Measurements from ENCODE around the gene SGPL1. TPM values are rescaled to one million over a fixed set of nuclear protein-coding genes. Genes with fewer than 3 reads are reported as not detected.

SGPL1 gene
- total RNA-seq, 1 donor from 2014 or later: 15.3 TPM

DNA sequence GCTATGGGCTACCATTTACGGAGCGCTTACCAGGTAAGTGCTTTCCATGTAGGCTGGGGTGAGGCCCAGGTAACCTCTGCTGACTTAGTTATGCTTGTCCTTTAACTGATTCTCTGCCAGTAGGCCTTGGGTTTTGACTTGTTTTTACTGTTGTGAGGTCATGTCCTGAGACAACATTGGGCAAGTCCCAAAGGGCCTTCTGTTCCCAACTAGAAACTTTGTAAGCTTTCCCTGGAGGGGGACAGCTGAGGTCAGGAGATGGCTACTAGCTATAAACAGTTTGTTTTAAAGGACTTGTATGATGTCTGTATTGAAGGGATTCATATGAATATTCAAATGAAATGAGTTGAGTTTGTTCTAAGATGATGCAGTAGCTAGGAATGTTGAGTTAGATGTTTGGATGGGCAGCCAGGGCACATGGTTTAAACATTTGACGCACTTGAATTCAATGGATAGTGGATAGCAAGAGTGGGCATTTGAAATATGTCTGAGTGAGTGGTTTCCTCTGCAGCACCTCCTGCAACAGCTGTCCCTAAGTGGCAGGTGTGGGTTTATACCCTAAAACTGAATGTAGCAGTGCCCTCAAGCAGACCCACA, 10.0 kb upstream of the SGPL1 start:
- intact Hi-C loops (cut with micrococcal nuclease): no loop called here
- peak; percentile 36 for ATAC-seq
- DNase-seq: no peak

DNA sequence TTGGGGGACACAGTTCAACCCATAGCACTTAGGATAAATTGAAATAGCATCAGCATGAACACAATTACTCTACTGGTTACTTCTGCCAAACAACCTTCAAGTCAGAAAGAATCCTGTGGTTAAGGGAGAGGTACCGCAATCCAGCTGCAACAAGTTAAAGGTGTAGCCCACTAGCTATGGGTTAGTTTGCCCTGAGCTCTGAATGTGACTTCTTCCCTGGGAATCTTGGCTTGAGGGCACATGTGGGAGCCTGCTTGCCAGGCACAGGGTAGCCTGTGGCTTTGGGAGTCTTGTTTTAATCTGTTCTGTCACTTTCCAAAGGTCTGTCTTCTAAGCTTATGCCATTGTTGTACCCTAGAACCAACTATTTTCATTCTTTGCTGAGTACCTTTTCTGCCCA, 8.9 kb upstream of the SGPL1 start:
- DNase-seq (no peak), ATAC-seq (no peak)
- intact Hi-C loops (cut with micrococcal nuclease): no loop called here

- intact Hi-C loops (cut with micrococcal nuclease): no loop called here
- DNase-seq: no peak
- no peak for ATAC-seq
These were observed 8.2 kb upstream of the SGPL1 start for GRCh38 chr10:70807556-70807955.

DNA sequence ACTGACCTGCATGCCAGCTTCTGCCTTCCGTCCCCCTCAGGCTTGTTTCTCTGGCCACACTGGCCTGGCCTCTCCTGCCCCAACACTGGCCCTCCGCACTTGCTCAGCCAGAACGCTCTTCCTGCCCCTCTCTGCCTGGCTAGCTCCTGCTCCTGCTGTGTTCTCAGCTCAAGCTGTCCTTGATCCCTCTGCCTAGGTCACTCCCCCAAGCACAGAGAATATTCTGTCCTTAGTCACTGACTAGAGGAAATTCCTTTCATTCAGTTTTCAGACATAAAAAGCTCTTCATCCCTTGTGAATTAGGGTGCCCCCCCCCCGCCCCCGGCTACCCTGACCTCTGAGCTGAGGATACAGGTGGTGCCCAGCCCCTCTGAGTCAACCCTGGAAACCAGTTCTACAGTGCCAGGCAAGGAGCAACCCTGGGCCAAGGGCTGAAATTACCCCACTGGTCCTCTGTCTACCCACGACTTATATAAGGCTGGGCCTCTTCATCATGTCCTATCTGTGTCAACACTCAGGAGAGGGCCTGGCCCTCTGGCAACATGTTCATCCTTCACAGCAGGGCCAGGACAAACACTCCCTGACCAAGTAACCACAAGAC, 6.6 kb upstream of the SGPL1 start:
- DNase-seq: no peak
- intact Hi-C loops (cut with micrococcal nuclease): no loop called here
- ATAC-seq: peak; percentile 52

DNA sequence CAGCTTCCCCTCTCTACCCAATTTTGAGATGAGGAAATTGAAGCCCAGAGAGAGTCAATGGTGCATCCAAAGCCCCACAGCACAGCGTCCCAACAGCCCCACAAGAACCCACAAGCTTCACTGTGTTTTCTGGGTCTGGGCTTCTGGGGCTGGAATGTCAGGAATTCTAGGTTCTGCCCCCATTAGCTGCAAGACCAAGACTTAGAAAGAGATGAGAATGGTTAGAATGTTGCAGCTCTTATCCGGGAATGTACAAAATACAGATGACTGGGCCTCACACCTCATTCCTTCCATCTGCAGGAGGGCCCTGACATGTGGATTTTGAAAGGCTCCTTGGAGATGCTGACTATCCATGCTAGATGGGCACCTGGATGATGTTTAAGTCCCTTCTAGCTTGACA, 6.0 kb upstream of the SGPL1 start:
- intact Hi-C loops (cut with micrococcal nuclease): no loop called here
- no peak for ATAC-seq
- DNase-seq: no peak

DNA sequence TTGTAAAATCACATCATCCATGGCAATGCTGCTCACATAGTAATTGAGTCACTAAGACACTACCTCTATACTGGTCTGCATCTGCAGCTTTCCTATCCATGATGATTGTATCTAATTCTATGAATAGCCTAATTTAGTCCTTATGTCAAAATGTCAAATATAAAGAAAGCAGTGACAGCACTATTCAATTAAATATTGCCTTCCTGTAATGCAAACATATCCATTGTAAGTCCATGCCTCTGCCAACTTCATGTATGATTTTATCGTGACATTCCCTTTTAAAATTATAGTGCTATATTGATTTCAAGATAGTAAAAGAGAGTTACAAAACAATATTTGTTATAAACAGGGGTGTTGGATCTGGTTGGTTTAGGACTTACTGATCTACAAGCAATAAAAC, 4.8 kb upstream of the SGPL1 start:
- intact Hi-C loops (cut with micrococcal nuclease): no loop called here
- ATAC-seq (no peak), DNase-seq (no peak)

DNA sequence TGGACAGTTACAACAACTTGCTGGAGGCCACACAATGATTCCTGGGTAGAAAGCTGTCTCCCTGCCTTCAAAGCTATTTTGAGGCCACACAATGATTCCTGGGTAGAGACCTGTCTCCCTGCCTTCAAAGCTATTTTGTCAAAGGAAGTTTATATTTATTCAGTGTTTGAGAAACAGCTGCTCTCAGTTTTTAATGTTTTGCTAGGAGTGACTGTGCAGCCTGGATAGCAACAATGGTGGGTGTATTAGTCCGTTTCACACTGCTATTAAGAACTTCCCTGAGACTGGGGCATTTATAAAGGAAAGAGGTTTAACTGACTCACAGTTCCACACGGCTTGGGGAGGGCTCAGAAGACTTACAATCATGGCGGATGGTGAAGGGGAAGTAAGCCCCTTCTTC, 3.9 kb upstream of the SGPL1 start:
- intact Hi-C loops (cut with micrococcal nuclease): no loop called here
- DNase-seq (no peak), ATAC-seq (no peak)

DNA sequence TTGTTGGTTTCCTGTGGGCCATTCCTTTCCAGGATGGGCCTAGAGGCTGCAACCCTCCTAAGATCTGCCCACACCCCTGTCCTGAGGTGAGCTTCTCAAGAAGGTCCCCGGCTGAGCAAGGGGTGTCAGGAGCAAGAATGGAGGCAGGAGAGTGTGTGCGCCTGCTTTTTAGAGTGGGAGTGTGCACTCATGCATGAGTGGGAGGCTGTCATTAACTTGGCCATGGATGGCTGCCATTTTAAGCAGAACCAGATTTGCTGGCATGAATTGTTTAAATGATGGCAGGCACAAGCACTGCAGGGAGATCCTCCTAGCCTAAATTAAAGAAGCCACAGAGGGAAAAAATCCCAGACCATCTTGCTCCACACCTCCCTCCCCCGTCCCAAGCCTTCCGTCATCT, 2.9 kb upstream of the SGPL1 start:
- no peak for ATAC-seq
- intact Hi-C loops (cut with micrococcal nuclease): no loop called here
- no peak for DNase-seq

DNA sequence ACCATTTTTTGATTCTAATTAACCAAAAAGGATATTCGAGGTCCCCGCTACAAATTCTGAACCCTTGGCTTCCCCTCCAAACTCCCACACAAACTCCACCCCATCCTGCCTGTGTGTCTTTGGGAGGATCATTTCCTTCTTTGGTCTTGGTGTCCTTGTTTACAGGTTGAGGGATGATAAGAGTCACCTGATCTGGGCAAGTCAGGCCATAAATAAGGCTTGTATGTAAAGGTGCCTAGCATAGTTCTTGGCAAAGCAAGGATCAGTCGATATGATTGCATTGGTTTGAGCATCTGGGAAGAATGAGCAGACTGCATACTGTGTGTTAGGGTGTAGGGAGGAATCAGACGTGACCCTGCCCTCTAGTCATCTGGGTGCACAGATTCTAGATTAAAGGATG, 1.6 kb upstream of the SGPL1 start:
- no peak for DNase-seq
- intact Hi-C loops (cut with micrococcal nuclease): no loop called here
- no peak for ATAC-seq

- intact Hi-C loops (cut with micrococcal nuclease): loop anchor here (5.0 kb wide), 1 partner anchor 66 kb away; no protein-coding TSS in a partner anchor
- DNase-seq (peak; percentile 80), ATAC-seq (peak; percentile 80)
These were observed 609 bp downstream of the SGPL1 start for GRCh38 chr10:70816220-70816894.

DNA sequence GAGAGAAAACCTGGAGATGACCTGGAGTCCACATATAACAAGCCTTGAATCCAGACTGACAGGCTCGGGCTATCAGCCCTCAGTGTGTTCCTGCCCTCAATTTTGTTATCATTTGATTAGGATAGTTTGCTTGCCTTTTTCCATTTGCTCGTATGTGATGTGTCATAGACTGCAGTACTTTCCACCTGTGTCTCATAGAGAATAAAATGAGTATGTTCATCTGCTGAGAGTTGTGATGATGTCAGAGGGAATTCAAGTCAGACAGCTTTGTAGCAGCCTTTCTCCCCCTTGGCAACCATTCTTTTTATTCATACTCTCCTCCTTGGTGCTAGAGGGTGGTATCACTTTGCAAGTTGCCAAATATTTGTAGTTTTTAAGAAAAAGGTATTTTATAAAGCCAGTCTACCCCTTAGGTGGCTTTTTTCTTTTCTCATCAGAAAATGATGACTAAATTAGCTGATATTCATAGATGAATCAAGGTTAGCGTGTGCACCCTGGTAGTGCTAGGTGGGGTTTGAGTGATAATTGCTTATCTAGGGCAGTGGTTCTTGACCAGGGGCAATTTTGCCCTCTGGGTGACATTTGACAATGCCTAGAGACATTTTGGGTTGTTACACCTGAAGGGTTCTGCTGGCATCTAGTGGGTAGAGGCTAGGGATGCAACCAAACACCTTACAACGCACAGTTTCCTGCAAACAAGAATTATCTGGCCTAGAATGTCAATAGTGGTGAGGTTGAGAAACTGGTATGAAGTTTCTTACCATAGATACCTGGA, 5.4 kb downstream of the SGPL1 start:
- no peak for DNase-seq
- intact Hi-C loops (cut with micrococcal nuclease): no loop called here
- no peak for ATAC-seq

DNA sequence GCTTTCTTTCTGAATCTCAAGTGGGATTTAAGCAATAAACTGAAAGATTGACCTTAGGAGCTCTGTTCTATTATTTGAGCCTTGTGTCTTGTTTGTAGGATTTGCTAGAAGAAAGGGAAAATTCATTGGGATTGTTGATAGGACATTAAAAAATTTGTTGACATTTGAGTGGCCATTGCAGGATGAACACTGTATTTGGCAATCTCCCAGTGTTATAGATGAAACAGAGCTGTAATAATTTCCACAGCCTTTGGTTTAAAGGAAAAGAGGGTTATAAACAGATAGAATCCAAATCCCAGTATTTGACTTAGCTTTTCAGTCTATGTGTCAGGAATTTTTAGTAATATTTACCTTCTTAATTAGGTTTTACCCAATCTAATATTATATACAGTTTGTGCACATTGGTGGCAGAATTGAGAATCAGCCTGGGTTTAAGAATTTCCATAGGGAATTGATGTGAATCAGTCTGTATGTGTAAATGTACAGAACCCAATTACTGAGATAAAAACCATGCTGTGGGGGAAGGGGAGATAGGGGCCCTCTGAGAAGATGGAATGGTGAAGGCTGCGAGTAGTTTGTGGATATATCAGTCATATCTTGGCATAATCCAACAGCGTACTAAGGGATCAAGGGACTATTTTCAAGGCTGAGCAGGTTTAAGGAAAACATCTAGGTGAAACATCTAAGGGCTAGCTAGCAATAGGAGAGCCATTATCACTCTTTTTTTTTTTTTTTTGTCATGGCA, 6.5 kb downstream of the SGPL1 start:
- DNase-seq: no peak
- ATAC-seq: no peak
- intact Hi-C loops (cut with micrococcal nuclease): no loop called here

DNA sequence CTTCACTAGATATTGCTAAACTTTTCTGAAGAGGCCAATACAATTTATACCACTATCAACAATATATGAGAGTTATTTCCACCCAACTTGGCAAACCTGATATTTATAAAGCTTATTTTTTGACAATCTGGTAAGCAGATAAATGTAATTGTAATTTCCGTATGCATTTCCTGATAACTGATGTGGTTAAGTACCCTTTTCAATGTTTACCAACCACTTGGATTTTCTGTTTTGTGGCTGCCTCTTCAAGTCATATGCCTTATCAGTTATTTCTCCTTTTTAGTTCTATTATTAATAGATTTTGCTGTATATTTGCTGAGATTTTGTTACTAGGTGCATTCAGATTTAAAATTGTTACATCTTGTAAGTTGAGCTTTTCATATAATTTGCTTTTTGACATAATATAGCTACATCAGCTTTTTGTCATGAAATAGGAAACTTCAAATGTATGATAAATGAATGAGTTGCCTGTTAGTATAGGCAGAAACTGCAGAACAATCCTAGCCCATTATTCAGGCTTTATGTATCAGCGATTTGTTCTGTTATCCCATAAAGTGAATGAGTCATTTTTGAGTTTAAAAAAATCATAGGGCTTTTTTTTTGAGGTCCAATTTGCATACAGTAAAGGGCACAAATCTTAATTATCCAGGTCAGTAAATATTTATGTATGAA, 11.5 kb downstream of the SGPL1 start:
- DNase-seq: no peak
- ATAC-seq: no peak
- intact Hi-C loops (cut with micrococcal nuclease): no loop called here

GRCh38 chr10:70828923-70829322, 13.2 kb downstream of the SGPL1 start:
- intact Hi-C loops (cut with micrococcal nuclease): no loop called here
- DNase-seq: no peak
- peak; percentile 26 for ATAC-seq

- intact Hi-C loops (cut with micrococcal nuclease): no loop called here
- ATAC-seq (peak; percentile 96), DNase-seq (no peak)
These were observed 13.8 kb downstream of the SGPL1 start for GRCh38 chr10:70829543-70829942.

DNA sequence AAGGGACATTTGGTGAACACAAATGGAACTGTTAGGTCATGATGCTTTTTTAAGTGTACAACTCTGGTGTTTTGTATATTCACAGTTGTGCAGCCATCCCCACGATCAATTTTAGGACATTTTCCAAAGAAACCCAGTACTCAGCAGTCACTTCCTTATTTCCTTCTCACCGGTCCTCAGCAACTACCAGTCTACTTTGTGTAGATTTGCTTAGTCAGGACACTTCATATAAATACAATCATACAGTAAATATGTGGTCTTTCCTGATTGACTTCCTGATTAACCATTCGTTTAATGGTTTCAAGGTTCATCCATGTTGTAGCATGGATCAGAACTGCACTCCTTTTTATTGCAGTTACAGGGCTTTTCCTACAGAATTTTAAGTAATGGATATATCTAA, 14.4 kb downstream of the SGPL1 start:
- no peak for ATAC-seq
- intact Hi-C loops (cut with micrococcal nuclease): no loop called here
- no peak for DNase-seq

DNA sequence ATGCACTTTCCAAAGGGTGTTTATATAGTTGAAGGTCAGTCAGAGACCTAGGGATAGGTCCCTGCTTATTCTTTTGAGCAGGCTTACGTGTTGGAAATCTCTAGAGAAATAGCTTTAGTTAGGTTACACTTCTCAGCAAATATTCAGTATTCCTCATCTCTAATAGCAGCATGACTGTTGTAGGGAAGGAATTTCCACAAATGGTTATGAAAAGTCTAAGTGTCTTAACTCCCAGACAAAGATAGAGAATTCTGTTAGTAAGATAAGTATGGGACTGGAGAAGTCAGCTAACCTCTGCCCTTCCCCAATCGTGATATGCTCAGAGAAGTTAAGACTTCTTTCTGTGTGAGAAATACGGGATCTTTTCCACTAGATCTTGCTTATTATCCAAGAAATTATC, 16.5 kb downstream of the SGPL1 start:
- no peak for DNase-seq
- intact Hi-C loops (cut with micrococcal nuclease): no loop called here
- ATAC-seq: no peak

- intact Hi-C loops (cut with micrococcal nuclease): no loop called here
- ATAC-seq (peak; percentile 11), DNase-seq (no peak)
These were observed 17.2 kb downstream of the SGPL1 start for GRCh38 chr10:70832852-70833528.

DNA sequence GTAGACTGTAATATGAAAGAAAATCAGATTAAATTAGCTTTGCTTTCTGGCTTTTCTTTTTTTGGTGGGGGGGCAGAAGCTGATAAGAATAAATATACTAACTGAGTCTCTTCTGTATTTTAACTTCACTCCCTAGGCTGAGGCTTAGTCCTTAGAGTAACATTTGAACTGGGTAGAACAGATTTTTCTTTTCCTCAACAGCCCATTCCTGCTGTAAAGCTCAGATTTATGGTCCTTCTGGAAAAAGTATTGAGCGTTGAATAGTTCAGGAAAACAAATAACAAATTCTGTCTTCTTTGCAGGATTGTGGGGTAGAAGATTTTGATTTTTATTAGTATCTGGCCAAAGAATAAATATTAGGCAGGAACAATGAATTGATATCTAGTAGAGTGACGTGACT, 17.9 kb downstream of the SGPL1 start:
- DNase-seq: no peak
- intact Hi-C loops (cut with micrococcal nuclease): no loop called here
- ATAC-seq: no peak
